Effector CD8-positive, alpha-beta T cell (primary cell): ENCODE data around the gene NRXN3.

Source experiments
- DNase-seq: peaks from one replicate; lab custom pipeline; 2025; lab: John Stamatoyannopoulos, UW

Gene NRXN3

GRCh38 chr14:78721756-78722480 lies 551.7 kb downstream of the NRXN3 start:
- DNase-seq: no peak

- no peak for DNase-seq
Measured at GRCh38 chr14:78725086-78725485, 554.9 kb downstream of the NRXN3 start.

GRCh38 chr14:78737116-78737515 lies 566.9 kb downstream of the NRXN3 start:
- DNase-seq: no peak

GRCh38 chr14:78737601-78738000 lies 567.4 kb downstream of the NRXN3 start:
- no peak for DNase-seq

GRCh38 chr14:78746086-78746595 lies 576.0 kb downstream of the NRXN3 start:
- no peak for DNase-seq

GRCh38 chr14:78747813-78748212 lies 577.6 kb downstream of the NRXN3 start:
- no peak for DNase-seq

- no peak for DNase-seq
Measured at GRCh38 chr14:78752518-78753188, 582.5 kb downstream of the NRXN3 start.

GRCh38 chr14:78754059-78754458 lies 583.9 kb downstream of the NRXN3 start:
- no peak for DNase-seq

GRCh38 chr14:78758333-78758732 lies 588.2 kb downstream of the NRXN3 start:
- no peak for DNase-seq

GRCh38 chr14:78762331-78762730 lies 592.2 kb downstream of the NRXN3 start:
- DNase-seq: no peak

GRCh38 chr14:78763746-78764145 lies 593.6 kb downstream of the NRXN3 start:
- no peak for DNase-seq

- no peak for DNase-seq
Measured at GRCh38 chr14:78764240-78764639, 594.1 kb downstream of the NRXN3 start.

GRCh38 chr14:78764645-78765044 lies 594.5 kb downstream of the NRXN3 start:
- DNase-seq: no peak

- DNase-seq: no peak
Measured at GRCh38 chr14:78767436-78767835, 597.3 kb downstream of the NRXN3 start.

GRCh38 chr14:78782551-78782950 lies 612.4 kb downstream of the NRXN3 start:
- DNase-seq: no peak

GRCh38 chr14:78785265-78785664 lies 615.1 kb downstream of the NRXN3 start:
- DNase-seq: no peak

GRCh38 chr14:78788467-78789360 lies 618.5 kb downstream of the NRXN3 start:
- no peak for DNase-seq

- DNase-seq: no peak
Measured at GRCh38 chr14:78790271-78790670, 620.1 kb downstream of the NRXN3 start.

GRCh38 chr14:78798757-78799156 lies 628.6 kb downstream of the NRXN3 start:
- DNase-seq: no peak

- no peak for DNase-seq
Measured at GRCh38 chr14:78805570-78805969, 635.4 kb downstream of the NRXN3 start.

- no peak for DNase-seq
Measured at GRCh38 chr14:78823035-78823434, 652.9 kb downstream of the NRXN3 start.

- no peak for DNase-seq
Measured at GRCh38 chr14:78823516-78823915, 653.3 kb downstream of the NRXN3 start.
